GM20431 (cell line): ENCODE measurements around the gene KCNT1.

Experiments
- in situ Hi-C: fragments of 300-500 bp; cut with MseI, MboI; formaldehyde crosslinking; loops from one replicate; pipeline ENCODE4 v1.15.0; 2020; ENCODE audit warnings: low sequenced_read_pairs; ENCODE audit not compliant: unreplicated experiment

KCNT1 gene

GRCh38 chr9:135697226-135697625 is 4.8 kb upstream of the KCNT1 start:
- in situ Hi-C loops: no loop called here

DNA sequence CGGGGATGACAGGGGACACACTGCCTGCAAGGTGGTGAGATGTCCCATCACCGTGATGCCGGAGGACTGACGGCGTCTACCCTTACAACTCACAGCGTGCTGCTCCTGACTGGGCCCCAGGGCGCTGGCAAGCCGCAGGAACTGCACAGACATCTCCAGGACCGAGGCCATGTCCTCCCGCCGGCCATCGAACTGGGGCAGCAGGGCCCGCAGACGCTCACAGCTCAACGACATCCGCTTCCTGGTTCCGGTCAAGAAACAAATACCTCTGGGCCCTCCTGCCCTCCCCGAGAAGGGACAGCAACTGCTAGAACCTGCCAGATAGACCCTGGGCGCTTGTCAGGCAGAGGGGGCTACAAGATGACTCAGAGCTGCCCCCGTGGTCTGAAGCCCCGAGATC is 3.7 kb upstream of the KCNT1 start:
- in situ Hi-C loops: no loop called here

- in situ Hi-C loops: no loop called here
Observed at GRCh38 chr9:135698767-135699166, 3.2 kb upstream of the KCNT1 start.

GRCh38 chr9:135699440-135699839 is 2.5 kb upstream of the KCNT1 start, which contains the start of gene SOHLH1:
Gene SOHLH1, minus strand, starts transcription at chr9:135699481. Its CDS starts 14 bp downstream, at chr9:135699467.
- in situ Hi-C loops: no loop called here

DNA sequence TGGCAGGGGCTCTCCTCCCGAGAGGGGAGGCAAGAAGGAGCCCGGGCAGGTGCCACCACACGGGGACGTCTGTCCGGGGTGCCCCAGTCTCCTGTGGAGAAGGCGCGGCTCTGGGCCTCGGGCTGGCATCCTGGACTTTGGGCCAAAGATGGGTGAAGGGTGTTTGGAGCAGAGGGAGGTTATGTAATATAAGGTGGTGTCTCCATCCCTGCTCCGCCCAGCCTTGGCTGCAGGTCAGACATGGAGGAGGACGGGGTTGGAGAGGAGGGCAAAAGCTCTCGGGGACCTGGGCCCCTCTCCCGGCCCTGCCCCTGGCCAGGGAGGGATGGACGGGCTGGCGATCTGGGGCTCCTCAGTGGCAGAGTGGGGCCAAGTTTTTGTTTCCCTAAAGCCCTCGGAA is 1.5 kb upstream of the KCNT1 start:
- in situ Hi-C loops: no loop called here

DNA sequence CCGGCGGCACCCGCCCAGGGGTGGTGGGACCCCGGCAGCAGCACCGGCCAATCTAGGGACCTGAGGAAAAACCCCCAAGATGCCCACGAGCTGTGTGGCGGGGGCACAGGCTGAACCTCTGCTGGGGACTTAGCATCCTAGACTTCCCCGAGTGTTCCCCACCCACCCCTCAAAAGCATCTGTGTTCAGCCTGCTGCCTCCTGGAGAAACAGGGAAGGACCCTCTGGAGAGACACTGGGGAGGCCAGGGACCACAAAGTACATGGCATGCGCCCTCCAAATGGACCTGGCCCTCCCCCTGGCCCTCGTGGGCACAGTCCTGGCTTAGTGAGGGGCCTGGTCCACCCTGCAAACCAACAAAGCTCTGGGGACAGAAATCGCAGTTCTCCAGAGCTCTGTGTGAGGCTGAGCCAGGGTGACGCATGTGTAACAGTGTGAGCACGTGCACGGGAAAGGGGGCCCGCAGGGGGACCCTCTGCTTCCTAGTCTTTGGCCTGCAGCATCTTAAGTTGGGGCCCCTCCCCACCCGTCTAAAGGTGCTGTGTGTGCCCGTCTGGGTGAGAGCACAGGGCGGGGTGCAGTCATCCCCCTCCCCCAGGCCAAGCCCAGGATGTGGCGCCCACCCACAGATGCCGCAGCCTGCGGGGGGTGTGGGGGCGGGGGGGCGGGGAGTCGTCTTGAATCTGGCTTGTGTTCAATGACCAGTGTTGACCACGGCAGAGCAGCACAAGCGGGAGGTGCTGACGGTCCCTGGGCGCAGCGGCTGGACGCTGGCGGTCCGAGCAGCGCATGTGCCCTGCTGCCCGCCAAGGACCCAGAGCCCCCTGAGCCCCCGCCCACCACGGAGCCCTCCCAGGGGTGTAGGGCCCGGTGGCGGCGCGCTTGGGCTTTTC is 672 bp upstream of the KCNT1 start:
- in situ Hi-C loops: no loop called here

DNA sequence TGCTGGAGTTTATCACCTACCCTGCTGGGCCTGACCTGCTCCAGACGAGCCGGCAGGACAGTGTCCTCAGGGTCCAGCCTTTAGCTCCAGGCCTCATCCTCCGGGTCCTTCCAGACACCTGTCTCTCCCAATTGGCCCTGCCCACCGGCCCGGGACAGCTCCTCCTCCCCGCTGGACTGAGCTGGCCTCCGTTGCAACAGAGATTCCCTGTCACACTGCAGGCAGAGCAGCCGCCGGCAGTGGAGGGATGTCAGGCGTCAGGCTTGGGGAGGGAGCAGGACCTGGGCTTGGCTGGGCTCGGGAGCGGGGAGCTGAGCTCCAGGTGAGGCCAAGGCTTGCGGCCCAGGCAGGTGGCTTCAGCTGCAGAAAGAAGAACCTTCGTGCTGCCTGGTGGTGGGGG is 1.7 kb downstream of the KCNT1 start:
- in situ Hi-C loops: no loop called here

- in situ Hi-C loops: no loop called here
Observed at GRCh38 chr9:135704483-135704882, 2.5 kb downstream of the KCNT1 start.

DNA sequence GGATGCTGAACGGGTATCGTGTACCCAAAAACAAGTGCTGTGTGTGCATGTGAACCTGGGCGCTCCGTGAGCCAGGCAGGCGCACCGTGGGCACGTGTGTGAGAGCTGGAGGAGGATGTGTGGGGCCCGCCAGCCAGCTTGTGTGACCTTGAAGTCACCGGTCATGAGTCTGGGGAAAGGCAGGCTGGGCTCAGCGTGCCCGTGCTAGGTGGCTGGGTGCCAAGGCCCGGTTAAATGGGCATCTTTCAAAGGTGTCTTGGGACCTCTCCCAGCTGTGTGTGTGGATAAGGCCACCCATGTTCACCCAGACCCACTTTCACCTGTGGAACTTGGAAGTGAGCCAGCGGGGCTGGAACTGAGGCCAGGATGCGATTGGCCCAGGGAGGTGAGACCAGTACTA is 3.4 kb downstream of the KCNT1 start:
- in situ Hi-C loops: no loop called here

GRCh38 chr9:135706288-135706687 is 4.3 kb downstream of the KCNT1 start:
- in situ Hi-C loops: no loop called here

DNA sequence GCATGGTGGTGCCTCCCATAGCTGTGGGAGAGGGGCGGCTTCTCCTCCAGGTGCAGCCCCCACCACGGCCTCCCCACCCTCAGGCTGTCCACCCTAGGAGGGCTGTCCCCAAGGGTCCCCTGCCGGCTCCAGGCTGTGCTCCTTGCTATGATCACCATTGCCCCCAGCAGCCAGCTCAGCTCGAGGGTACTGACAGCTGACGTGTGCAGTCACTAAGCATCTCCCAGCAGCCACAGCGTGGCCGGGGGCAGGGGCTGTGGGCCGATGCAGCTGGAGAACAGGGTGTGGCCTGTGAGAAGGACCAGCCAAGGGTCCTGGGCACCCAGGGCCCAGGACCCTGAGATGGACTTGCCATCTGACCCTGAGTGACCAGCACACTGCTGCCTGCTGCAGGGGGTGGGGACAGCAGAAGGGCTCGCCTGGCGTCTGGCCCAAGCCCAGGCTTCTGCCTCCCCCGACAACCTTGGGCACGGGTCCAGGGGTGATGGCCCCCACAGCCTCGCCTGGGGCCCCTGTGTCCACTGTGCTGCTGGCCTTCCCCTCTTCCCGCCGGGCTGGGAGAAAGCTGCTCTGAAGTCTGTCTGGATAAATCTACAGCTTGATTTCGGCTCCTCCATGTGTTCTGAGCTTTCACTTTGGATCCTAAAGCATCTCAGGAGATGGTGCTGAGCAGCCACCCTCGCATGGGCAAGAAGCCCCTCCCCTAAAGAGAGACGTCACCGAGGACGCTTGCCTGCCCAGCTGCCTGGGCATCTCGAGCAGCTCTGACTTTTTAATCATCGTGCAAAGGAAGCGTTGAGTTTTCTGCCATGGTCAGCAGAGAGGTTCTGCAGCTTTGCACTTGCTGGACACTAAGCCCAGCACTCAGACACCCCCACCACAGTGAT is 5.5 kb downstream of the KCNT1 start:
- in situ Hi-C loops: no loop called here

DNA sequence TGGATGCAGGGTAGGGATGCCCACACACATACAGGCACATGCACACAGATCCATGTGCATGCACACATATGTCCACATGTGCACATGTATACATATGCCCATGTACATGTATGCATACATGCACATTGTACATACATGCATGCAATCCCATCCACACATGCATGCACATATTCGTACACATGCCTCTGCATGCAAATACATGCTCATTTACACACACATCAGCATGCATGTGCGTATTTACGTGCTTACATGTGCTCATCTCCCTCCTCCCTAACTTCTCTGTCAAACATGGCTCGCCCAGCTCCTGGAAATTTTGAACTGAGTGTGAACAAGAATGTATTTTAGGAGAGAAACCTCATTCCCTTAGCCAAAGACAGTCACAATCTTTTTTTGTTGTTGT is 6.2 kb downstream of the KCNT1 start:
- in situ Hi-C loops: no loop called here

- in situ Hi-C loops: no loop called here
Observed at GRCh38 chr9:135711391-135711790, 9.4 kb downstream of the KCNT1 start.

GRCh38 chr9:135711881-135712280 is 9.9 kb downstream of the KCNT1 start:
- in situ Hi-C loops: no loop called here

- in situ Hi-C loops: no loop called here
Observed at GRCh38 chr9:135712613-135713295, 10.8 kb downstream of the KCNT1 start.

DNA sequence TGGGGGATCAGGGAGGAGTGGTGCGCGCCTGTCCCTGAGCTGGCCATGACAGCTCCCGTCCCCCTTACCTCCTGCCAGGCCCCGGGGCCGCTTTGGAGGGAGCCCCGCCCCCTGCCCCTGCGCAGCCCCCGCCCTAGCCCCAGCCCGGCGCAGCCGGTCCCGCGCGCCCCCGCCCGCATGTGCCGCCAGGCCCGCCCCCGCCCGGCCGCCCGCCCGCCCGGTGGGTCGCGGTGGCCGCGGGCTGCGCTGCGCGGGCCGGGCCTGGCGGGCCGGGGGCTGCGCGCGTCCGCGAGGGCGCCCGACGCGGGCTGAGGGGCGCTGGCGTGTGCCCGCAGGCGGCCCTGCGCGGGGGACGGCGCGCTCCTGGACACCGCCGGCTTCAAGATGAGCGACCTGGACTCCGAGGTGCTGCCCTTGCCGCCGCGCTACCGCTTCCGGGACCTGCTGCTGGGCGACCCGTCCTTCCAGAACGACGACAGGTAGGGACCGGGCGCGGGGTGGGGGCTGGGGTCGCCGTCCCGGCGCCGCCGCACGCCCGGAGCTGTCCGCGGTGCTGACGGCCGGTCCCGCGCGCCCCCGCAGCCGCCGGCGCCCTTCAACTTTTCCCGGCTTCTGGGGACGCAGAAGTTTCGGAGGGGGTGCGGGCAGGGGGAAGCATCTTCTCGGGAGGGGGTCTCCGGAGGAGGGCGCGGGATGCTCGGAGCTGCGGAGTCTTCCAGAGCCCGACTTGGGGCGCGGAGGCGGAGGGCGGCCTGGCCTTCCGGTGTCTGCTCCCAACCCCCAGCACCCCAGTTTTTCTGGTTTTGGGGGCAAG is 12.5 kb downstream of the KCNT1 start:
- in situ Hi-C loops: no loop called here

DNA sequence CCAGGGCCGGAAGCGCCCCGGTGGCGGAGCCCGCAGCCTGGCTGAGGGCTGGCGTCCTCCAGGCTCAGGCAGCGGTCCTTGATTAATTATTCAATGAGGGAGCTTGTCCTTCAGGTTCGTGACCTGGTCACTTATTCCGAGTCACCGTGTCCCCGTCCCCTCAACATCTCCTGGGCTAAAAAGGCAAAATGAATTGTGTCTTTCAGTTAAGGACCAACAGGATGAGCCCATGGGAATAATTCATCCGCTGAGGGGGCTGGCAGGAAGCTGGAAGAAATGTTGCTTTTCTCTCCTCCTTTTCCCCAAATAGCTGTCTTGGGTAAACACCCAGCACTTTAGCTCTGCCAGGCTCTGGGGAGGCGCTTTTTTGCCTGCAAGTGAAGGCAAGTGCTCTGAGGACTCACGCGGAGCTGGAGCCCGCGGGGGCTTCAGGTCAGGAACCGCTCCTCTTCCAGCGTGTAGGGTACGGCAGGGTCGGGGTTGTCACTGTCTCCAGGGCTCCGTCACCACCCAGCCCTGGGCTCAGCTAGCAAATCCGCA is 13.1 kb downstream of the KCNT1 start:
- in situ Hi-C loops: no loop called here

GRCh38 chr9:135716045-135716444 is 14.1 kb downstream of the KCNT1 start:
- in situ Hi-C loops: no loop called here

DNA sequence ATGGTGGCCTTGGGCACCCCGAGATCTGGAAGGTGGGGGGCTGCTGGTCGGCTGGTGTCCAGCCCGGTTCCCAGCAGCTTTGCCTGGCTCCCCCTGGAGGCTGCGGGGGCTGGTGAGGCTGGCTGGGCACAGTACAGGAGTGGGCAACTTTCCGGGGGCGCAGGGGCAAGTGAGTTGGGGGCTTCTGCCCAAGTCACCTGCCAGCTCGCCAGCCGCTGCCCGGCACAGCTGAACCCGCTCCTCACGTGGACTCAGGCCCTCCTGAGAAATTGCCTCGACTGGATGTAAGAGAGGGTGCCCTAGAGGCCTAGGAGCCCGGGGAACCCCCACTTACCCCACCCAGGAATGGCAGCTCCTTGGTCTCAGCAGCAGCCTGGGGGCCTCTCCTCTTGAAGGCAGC is 15.4 kb downstream of the KCNT1 start:
- in situ Hi-C loops: no loop called here
